WTC11 (cell line): Measurements from ENCODE around the gene ATRIP. TPM values are rescaled to one million over a fixed set of nuclear protein-coding genes. Genes with fewer than 3 reads are reported as not detected.

Experiments
- ATAC-seq: fragments of 200-7000 bp; cut with Tn5 transposase; 2 replicates; pipeline ENCODE4 v1.10.0; 2021; ENCODE audit warnings: mild to moderate bottlenecking, moderate library complexity
- CTCF ChIA-PET: fragments of 300-600 bp; sonication (Branson Sonifier 250); formaldehyde crosslinking; loops from one replicate; lab custom pipeline; 2021; ENCODE audit warnings: antibody characterized with exemption; lab: Charles Lee
- POLR2A ChIA-PET: fragments of 350-600 bp; sonication (Branson Sonifier 250); formaldehyde crosslinking; loops from one replicate; lab custom pipeline; 2021; ENCODE audit warnings: antibody characterized with exemption; lab: Charles Lee
- DNase-seq: peaks from one replicate; pipeline ENCODE4 v3.0.0; 2021; ENCODE audit warnings: low spot score
- H3K27ac Mint-ChIP-seq: 2 replicates; pipeline ENCODE4 v1.8.0; 2021; ENCODE audit warnings: mixed read lengths
- H3K27me3 Mint-ChIP-seq: 2 replicates; pipeline ENCODE4 v1.8.0; 2021; ENCODE audit warnings: low read depth, mild to moderate bottlenecking, moderate library complexity, mixed read lengths
- H3K36me3 Mint-ChIP-seq: 2 replicates; pipeline ENCODE4 v1.8.0; 2021; ENCODE audit warnings: mixed read lengths
- H3K4me1 Mint-ChIP-seq: 2 replicates; pipeline ENCODE4 v1.8.0; 2022; ENCODE audit warnings: mixed read lengths
- H3K4me3 Mint-ChIP-seq: 2 replicates; pipeline ENCODE4 v1.8.0; 2021; ENCODE audit warnings: mild to moderate bottlenecking, moderate library complexity, mixed read lengths
- H3K9me3 Mint-ChIP-seq: 2 replicates; pipeline ENCODE4 v1.8.0; 2021; ENCODE audit warnings: mixed read lengths
- ATF1 ChIP-seq: sonication (generic); formaldehyde crosslinking; IDR thresholded peaks from 2 replicates; pipeline ENCODE4 v1.8.1; 2023; ENCODE audit warnings: mild to moderate bottlenecking, moderate library complexity, missing genetic modification reagents
- CDX4 ChIP-seq: fragments of 250-450 bp; sonication (Bioruptor Pico); IDR thresholded peaks from 2 replicates; pipeline ENCODE4 v1.9.0; 2021; ENCODE audit warnings: moderate library complexity, mild to moderate bottlenecking, inconsistent platforms, borderline replicate concordance
- CREB1 ChIP-seq: sonication (generic); formaldehyde crosslinking; IDR thresholded peaks from 2 replicates; pipeline ENCODE4 v1.8.0; 2023; ENCODE audit warnings: mild to moderate bottlenecking, missing genetic modification reagents
- E2F5 ChIP-seq: sonication (generic); formaldehyde crosslinking; IDR thresholded peaks from 2 replicates; pipeline ENCODE4 v1.8.1; 2022; ENCODE audit warnings: mild to moderate bottlenecking, moderate library complexity, missing genetic modification reagents
- FOXP1 ChIP-seq: sonication (generic); formaldehyde crosslinking; IDR thresholded peaks from 2 replicates; pipeline ENCODE4 v1.8.0; 2022; ENCODE audit warnings: missing genetic modification reagents, mild to moderate bottlenecking, moderate library complexity, borderline replicate concordance
- KAT7 ChIP-seq: sonication (generic); formaldehyde crosslinking; IDR thresholded peaks from 2 replicates; pipeline ENCODE4 v1.8.1; 2023; ENCODE audit warnings: missing genetic modification reagents, mild to moderate bottlenecking, borderline replicate concordance
- RORB ChIP-seq: fragments of 250-450 bp; sonication (Bioruptor Pico); IDR thresholded peaks from 2 replicates; pipeline ENCODE4 v1.9.0; 2021; ENCODE audit warnings: mild to moderate bottlenecking
- SMAD3 ChIP-seq: sonication (generic); formaldehyde crosslinking; IDR thresholded peaks from 2 replicates; pipeline ENCODE4 v1.8.0; 2022; ENCODE audit warnings: missing genetic modification reagents, mild to moderate bottlenecking, borderline replicate concordance
- SMAD4 ChIP-seq: sonication (generic); formaldehyde crosslinking; IDR thresholded peaks from 2 replicates; pipeline ENCODE4 v1.8.0; 2022; ENCODE audit warnings: mild to moderate bottlenecking, missing genetic modification reagents
- SP1 ChIP-seq: sonication (generic); formaldehyde crosslinking; conservative IDR thresholded peaks from 2 replicates; pipeline ENCODE4 v1.8.1; 2022; ENCODE audit warnings: missing genetic modification reagents
- TEAD1 ChIP-seq: sonication (generic); formaldehyde crosslinking; IDR thresholded peaks from 2 replicates; pipeline ENCODE4 v1.8.0; 2022; ENCODE audit warnings: mild to moderate bottlenecking, missing genetic modification reagents
- TEAD4 ChIP-seq: sonication (generic); formaldehyde crosslinking; IDR thresholded peaks from 2 replicates; pipeline ENCODE4 v1.8.0; 2022; ENCODE audit warnings: mild to moderate bottlenecking, missing genetic modification reagents
- TP53 ChIP-seq: sonication (generic); formaldehyde crosslinking; IDR thresholded peaks from 2 replicates; pipeline ENCODE4 v1.8.1; 2023; ENCODE audit warnings: mild to moderate bottlenecking, missing genetic modification reagents
- ZNF263 ChIP-seq: sonication (generic); formaldehyde crosslinking; IDR thresholded peaks from 2 replicates; pipeline ENCODE4 v1.8.1; 2022; ENCODE audit warnings: low read depth, mild to moderate bottlenecking, moderate library complexity, missing genetic modification reagents
- ZNF416 ChIP-seq: fragments of 250-450 bp; sonication (Bioruptor Pico); IDR thresholded peaks from 2 replicates; pipeline ENCODE4 v1.9.0; 2021; ENCODE audit warnings: mild to moderate bottlenecking, inconsistent platforms
- total RNA-seq: library from RNA; stranded (reverse); gene quantifications from 3 replicates; pipeline ENCODE4 v1.2.3, GENCODE V29; 2021
- TF ChIP-seq, protein P1 (sequence below): sonication (generic); formaldehyde crosslinking; IDR thresholded peaks from 2 replicates; pipeline ENCODE4 v1.8.1; 2022; ENCODE audit warnings: low read depth, mild to moderate bottlenecking, moderate library complexity, missing genetic modification reagents, borderline replicate concordance
- TF ChIP-seq, protein P2 (sequence below): sonication (generic); formaldehyde crosslinking; IDR thresholded peaks from 2 replicates; pipeline ENCODE4 v1.8.1; 2023; ENCODE audit warnings: mild to moderate bottlenecking, missing genetic modification reagents
- TF ChIP-seq, protein P3 (sequence below): sonication (generic); formaldehyde crosslinking; IDR thresholded peaks from 2 replicates; pipeline ENCODE4 v1.8.1; 2023; ENCODE audit warnings: mild to moderate bottlenecking, missing genetic modification reagents, moderate library complexity
- TF ChIP-seq, protein P4 (sequence below): sonication (generic); formaldehyde crosslinking; IDR thresholded peaks from 2 replicates; pipeline ENCODE4 v1.8.0; 2023; ENCODE audit warnings: missing genetic modification reagents
- TF ChIP-seq, protein P5 (sequence below): sonication (generic); formaldehyde crosslinking; conservative IDR thresholded peaks from 2 replicates; pipeline ENCODE4 v1.8.1; 2023; ENCODE audit warnings: mild to moderate bottlenecking, low read depth, missing genetic modification reagents, moderate library complexity

ATRIP gene
- total RNA-seq, 1 experiment from 2014 or later: 18.2 TPM

DNA sequence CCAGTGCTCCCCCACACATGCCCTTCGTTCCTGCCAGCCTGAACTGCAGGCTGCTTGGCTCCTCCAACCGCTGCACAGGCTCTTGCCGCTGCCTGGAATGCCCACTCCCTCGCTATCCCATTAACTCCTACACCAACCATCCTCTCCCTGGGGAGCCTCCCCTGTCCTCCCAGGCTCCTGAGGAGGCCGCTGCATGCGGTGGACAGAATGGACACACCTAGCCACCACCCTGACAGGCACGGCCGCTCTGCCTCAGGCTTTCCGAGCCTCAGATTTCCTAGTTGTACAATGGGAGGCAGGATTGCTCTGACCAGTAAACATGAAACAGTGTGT, 18.9 kb upstream of the ATRIP start:
- CTCF ChIA-PET: interaction anchor here (8.2 to 18.3 kb wide), 2 partner anchors 9 to 27 kb away, joined by 142 to 218 read pairs; no protein-coding TSS in a partner anchor
- DNase-seq (no peak), ATAC-seq (no peak)
- H3K4me3 Mint-ChIP-seq: peak overlapping the region; percentile 75
- POLR2A ChIA-PET: no interaction called here
- H3K4me1 Mint-ChIP-seq: peaks cover 54% of the 10 kb centered on the region
- H3K27me3 Mint-ChIP-seq: no peaks in the 10 kb centered on the region
- TF ChIP-seq TEAD4 (CRISPR knock-in tag) (0 out of 2 replicates have a peak, but pooled peaks have one; percentile 20), E2F5 (CRISPR knock-in tag) (no peak)
- H3K36me3 Mint-ChIP-seq: peaks cover 12% of the 10 kb centered on the region
- H3K27ac Mint-ChIP-seq: peak overlapping the region; percentile 86
- no peaks in the 10 kb centered on the region for H3K9me3 Mint-ChIP-seq

DNA sequence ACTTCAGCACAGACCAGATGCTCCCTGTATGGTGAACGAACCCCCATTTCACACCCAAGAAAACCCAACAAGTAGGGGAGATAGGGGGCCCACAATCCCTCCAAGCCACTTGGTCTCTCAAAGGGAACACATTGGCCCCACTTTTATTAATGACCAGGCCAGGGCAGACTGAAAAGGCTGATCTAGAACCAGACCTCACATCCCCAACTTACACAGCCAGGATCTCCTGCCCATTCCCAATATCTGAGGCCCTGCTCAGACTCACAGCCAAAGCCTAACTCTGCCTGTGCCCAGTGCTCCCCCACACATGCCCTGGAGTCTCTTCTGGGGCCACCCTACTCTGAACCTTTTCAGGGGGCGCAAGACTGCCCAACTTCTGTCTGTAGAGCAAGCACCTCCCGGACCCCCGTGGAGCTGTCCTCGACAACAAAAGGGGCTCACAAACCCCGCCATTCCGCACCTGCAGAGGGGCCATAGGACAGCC, 18.4 kb upstream of the ATRIP start:
- Mint-ChIP-seq H3K9me3 (no peaks in the 10 kb centered on the region), H3K4me3 (peak overlapping the region; percentile 75), H3K27me3 (no peaks in the 10 kb centered on the region), H3K36me3 (peaks cover 16% of the 10 kb centered on the region), H3K4me1 (peaks cover 57% of the 10 kb centered on the region), H3K27ac (peak overlapping the region; percentile 86)
- ChIA-PET POLR2A (interaction anchor here (0.9 to 3.7 kb wide), 7 partner anchors 12 to 185 kb away, joined by 3 to 15 read pairs (median 4); partner anchors contain the start of genes ATRIP, CCDC51, PFKFB4 and TMA7), CTCF (interaction anchor here (0.7 to 18.3 kb wide), 6 partner anchors 8 to 151 kb away, joined by 3 to 218 read pairs (median 8); partner anchors contain the start of genes CCDC51 and TMA7)
- TF ChIP-seq TEAD1 (CRISPR knock-in tag) (no peak), RORB (CRISPR knock-in tag) (no peak), ZNF416 (no peak), FOXP1 (CRISPR knock-in tag) (no peak), CREB1 (CRISPR knock-in tag) (no peak), CDX4 (CRISPR knock-in tag) (no peak), SP1 (no peak), KAT7 (CRISPR knock-in tag) (no peak), TP53 (no peak), SMAD3 (no peak), ATF1 (CRISPR knock-in tag) (no peak), SMAD4 (no peak), ZNF263 (CRISPR knock-in tag) (no peak)
- TF ChIP-seq, protein P1, sequence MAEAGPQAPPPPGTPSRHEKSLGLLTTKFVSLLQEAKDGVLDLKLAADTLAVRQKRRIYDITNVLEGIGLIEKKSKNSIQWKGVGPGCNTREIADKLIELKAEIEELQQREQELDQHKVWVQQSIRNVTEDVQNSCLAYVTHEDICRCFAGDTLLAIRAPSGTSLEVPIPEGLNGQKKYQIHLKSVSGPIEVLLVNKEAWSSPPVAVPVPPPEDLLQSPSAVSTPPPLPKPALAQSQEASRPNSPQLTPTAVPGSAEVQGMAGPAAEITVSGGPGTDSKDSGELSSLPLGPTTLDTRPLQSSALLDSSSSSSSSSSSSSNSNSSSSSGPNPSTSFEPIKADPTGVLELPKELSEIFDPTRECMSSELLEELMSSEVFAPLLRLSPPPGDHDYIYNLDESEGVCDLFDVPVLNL (CRISPR knock-in tag): no peak
- TF ChIP-seq, protein P2, sequence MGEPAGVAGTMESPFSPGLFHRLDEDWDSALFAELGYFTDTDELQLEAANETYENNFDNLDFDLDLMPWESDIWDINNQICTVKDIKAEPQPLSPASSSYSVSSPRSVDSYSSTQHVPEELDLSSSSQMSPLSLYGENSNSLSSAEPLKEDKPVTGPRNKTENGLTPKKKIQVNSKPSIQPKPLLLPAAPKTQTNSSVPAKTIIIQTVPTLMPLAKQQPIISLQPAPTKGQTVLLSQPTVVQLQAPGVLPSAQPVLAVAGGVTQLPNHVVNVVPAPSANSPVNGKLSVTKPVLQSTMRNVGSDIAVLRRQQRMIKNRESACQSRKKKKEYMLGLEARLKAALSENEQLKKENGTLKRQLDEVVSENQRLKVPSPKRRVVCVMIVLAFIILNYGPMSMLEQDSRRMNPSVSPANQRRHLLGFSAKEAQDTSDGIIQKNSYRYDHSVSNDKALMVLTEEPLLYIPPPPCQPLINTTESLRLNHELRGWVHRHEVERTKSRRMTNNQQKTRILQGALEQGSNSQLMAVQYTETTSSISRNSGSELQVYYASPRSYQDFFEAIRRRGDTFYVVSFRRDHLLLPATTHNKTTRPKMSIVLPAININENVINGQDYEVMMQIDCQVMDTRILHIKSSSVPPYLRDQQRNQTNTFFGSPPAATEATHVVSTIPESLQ (CRISPR knock-in tag): no peak
- TF ChIP-seq, protein P3, sequence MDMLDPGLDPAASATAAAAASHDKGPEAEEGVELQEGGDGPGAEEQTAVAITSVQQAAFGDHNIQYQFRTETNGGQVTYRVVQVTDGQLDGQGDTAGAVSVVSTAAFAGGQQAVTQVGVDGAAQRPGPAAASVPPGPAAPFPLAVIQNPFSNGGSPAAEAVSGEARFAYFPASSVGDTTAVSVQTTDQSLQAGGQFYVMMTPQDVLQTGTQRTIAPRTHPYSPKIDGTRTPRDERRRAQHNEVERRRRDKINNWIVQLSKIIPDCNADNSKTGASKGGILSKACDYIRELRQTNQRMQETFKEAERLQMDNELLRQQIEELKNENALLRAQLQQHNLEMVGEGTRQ (CRISPR knock-in tag): no peak
- TF ChIP-seq, protein P4, sequence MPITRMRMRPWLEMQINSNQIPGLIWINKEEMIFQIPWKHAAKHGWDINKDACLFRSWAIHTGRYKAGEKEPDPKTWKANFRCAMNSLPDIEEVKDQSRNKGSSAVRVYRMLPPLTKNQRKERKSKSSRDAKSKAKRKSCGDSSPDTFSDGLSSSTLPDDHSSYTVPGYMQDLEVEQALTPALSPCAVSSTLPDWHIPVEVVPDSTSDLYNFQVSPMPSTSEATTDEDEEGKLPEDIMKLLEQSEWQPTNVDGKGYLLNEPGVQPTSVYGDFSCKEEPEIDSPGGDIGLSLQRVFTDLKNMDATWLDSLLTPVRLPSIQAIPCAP (CRISPR knock-in tag): no peak
- TF ChIP-seq, protein P5, sequence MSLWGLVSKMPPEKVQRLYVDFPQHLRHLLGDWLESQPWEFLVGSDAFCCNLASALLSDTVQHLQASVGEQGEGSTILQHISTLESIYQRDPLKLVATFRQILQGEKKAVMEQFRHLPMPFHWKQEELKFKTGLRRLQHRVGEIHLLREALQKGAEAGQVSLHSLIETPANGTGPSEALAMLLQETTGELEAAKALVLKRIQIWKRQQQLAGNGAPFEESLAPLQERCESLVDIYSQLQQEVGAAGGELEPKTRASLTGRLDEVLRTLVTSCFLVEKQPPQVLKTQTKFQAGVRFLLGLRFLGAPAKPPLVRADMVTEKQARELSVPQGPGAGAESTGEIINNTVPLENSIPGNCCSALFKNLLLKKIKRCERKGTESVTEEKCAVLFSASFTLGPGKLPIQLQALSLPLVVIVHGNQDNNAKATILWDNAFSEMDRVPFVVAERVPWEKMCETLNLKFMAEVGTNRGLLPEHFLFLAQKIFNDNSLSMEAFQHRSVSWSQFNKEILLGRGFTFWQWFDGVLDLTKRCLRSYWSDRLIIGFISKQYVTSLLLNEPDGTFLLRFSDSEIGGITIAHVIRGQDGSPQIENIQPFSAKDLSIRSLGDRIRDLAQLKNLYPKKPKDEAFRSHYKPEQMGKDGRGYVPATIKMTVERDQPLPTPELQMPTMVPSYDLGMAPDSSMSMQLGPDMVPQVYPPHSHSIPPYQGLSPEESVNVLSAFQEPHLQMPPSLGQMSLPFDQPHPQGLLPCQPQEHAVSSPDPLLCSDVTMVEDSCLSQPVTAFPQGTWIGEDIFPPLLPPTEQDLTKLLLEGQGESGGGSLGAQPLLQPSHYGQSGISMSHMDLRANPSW (CRISPR knock-in tag): no peak
- ATAC-seq: no peak
- peak; percentile 57 for DNase-seq
